ENCODE data around the gene PIH1D1. TPM values are rescaled to one million over a fixed set of nuclear protein-coding genes. Genes with fewer than 3 reads are reported as not detected.

PIH1D1 gene
- polyA plus RNA-seq, 1 donor from 2014 or later = 145 TPM

DNA sequence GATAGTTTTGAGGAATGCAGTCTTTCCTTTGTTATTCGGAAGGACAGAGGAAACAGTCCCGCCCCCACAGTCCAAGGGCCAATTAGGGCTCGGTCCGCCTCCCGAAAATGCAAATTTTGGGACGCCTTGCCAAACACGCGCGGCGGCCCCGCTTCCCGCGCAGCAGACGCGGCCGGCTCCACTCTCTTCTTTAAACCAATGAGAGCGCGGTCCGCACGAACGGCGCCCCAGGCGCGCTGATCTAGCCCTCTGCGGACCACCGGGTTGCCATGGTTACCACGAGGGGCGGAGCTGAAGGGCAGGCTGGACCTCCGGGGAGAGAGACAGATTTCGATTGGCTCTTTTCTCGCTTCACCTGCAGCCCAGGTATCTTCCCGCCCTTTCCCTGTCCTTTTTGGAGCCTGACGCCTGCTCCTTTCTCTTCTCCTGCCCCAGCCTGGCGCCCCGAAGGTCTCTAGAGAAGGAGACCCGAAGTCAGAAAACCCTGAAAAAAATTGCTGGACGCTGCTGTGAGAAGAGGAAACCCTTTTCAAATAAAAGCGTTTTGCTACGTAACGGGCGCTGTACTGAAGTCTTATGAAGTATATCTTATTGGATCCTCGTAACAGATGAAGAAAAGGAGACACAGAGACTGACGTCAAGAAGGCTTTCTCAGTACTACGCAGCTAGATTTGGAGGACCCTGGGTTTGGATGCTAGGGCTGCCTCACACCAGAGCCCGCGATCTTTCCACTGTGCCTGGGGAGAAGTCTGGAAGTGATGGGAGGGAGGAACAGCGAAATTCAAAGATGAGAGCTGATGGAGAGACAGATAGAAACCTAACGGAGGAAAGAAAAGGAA lies 30.4 kb downstream of the PIH1D1 start:
- Histone ChIP-seq H3K79me2 (replicated peaks; ENCODE audit: insufficient read depth, low read length) (no peaks in the 10 kb centered on the region), H4K20me1 (ENCODE audit: insufficient read depth) (no peaks in the 10 kb centered on the region), H3K27me3 (ENCODE audit: insufficient read depth, low read depth, low read length) (peaks cover 65% of the 10 kb centered on the region), H3K4me2 (ENCODE audit: low read length) (peak overlapping the region; percentile 51), H3K9me2 (ENCODE audit: insufficient read depth, low read length) (no peaks in the 10 kb centered on the region), H2AFZ (ENCODE audit: low read depth, low read length) (no peak overlapping the region), H3K9ac (ENCODE audit: low read length) (no peak overlapping the region), H3F3A (ENCODE audit: insufficient read depth, low read length, poor library complexity, severe bottlenecking) (no peaks in the 10 kb centered on the region), H3K9me3 (ENCODE audit: low read length) (no peaks in the 10 kb centered on the region), H3K27ac (ENCODE audit: low read length) (no peak overlapping the region), H3K4me3 (ENCODE audit: low read length) (peak overlapping the region; percentile 57), H3K36me3 (ENCODE audit: insufficient read depth, low read length) (no peaks in the 10 kb centered on the region)
- TF ChIP-seq, protein P1, sequence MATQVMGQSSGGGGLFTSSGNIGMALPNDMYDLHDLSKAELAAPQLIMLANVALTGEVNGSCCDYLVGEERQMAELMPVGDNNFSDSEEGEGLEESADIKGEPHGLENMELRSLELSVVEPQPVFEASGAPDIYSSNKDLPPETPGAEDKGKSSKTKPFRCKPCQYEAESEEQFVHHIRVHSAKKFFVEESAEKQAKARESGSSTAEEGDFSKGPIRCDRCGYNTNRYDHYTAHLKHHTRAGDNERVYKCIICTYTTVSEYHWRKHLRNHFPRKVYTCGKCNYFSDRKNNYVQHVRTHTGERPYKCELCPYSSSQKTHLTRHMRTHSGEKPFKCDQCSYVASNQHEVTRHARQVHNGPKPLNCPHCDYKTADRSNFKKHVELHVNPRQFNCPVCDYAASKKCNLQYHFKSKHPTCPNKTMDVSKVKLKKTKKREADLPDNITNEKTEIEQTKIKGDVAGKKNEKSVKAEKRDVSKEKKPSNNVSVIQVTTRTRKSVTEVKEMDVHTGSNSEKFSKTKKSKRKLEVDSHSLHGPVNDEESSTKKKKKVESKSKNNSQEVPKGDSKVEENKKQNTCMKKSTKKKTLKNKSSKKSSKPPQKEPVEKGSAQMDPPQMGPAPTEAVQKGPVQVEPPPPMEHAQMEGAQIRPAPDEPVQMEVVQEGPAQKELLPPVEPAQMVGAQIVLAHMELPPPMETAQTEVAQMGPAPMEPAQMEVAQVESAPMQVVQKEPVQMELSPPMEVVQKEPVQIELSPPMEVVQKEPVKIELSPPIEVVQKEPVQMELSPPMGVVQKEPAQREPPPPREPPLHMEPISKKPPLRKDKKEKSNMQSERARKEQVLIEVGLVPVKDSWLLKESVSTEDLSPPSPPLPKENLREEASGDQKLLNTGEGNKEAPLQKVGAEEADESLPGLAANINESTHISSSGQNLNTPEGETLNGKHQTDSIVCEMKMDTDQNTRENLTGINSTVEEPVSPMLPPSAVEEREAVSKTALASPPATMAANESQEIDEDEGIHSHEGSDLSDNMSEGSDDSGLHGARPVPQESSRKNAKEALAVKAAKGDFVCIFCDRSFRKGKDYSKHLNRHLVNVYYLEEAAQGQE (IDR thresholded peaks at IDR 0.05; ENCODE audit: borderline replicate concordance) = no peak
- TF ChIP-seq, protein P2, sequence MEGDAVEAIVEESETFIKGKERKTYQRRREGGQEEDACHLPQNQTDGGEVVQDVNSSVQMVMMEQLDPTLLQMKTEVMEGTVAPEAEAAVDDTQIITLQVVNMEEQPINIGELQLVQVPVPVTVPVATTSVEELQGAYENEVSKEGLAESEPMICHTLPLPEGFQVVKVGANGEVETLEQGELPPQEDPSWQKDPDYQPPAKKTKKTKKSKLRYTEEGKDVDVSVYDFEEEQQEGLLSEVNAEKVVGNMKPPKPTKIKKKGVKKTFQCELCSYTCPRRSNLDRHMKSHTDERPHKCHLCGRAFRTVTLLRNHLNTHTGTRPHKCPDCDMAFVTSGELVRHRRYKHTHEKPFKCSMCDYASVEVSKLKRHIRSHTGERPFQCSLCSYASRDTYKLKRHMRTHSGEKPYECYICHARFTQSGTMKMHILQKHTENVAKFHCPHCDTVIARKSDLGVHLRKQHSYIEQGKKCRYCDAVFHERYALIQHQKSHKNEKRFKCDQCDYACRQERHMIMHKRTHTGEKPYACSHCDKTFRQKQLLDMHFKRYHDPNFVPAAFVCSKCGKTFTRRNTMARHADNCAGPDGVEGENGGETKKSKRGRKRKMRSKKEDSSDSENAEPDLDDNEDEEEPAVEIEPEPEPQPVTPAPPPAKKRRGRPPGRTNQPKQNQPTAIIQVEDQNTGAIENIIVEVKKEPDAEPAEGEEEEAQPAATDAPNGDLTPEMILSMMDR (IDR thresholded peaks at IDR 0.05; ENCODE audit: poor library complexity, severe bottlenecking) = no peak
- TF ChIP-seq TAF1 (IDR thresholded peaks at IDR 0.05; ENCODE audit: low read depth) (no peak), SMC3 (conservative IDR thresholded peaks at IDR 0.05; ENCODE audit: poor library complexity) (no peak), POLR2AphosphoS5 (IDR thresholded peaks at IDR 0.05) (no peak), EZH2 (IDR thresholded peaks at IDR 0.05; ENCODE audit: borderline replicate concordance, insufficient read depth, low read length, poor library complexity, severe bottlenecking) (no peak), EP300 (conservative IDR thresholded peaks at IDR 0.05; ENCODE audit: poor library complexity, severe bottlenecking) (no peak), MXI1 (conservative IDR thresholded peaks at IDR 0.05; ENCODE audit: poor library complexity, severe bottlenecking) (no peak), RAD21 (conservative IDR thresholded peaks at IDR 0.05) (no peak)

DNA sequence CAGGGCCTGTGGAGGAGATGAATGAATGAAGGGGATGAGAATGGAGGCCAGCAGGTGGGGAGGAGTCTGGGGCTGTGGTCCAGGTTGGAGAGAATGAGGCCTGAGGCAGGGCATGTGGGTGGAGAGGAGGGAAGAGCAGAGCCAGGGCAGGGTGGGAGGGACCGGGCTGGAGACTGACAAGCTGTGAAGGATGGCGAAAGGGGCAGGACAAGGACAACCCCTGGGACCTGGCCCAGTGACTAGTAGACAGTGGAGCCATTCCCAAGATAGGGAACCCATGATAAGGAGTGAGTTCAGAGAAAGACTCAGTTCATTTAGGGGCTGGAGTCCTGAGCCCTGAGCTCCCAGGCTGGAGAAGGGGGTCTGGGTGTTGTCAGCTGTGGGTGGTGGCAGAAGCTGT lies 31.4 kb downstream of the PIH1D1 start:
- H3K4me2 ChIP-seq (ENCODE audit: low read length) = no peak overlapping the region
- H3K27ac ChIP-seq (ENCODE audit: low read length) = no peak overlapping the region
- peaks cover 55% of the 10 kb centered on the region for H3K27me3 ChIP-seq (ENCODE audit: insufficient read depth, low read depth, low read length)
- H3K9me3 ChIP-seq (ENCODE audit: low read length) = no peaks in the 10 kb centered on the region
- no peaks in the 10 kb centered on the region for H3F3A ChIP-seq (ENCODE audit: insufficient read depth, low read length, poor library complexity, severe bottlenecking)
- TF ChIP-seq SMC3 (conservative IDR thresholded peaks at IDR 0.05; ENCODE audit: poor library complexity) = no peak
- no peak for TF ChIP-seq MXI1 (conservative IDR thresholded peaks at IDR 0.05; ENCODE audit: poor library complexity, severe bottlenecking)
- TF ChIP-seq, protein P1 (IDR thresholded peaks at IDR 0.05; ENCODE audit: borderline replicate concordance) = no peak
- TF ChIP-seq EP300 (conservative IDR thresholded peaks at IDR 0.05; ENCODE audit: poor library complexity, severe bottlenecking) = no peak
- TF ChIP-seq RAD21 (conservative IDR thresholded peaks at IDR 0.05) = no peak
- TF ChIP-seq, protein P2 (IDR thresholded peaks at IDR 0.05; ENCODE audit: poor library complexity, severe bottlenecking) = no peak
- no peak for TF ChIP-seq EZH2 (IDR thresholded peaks at IDR 0.05; ENCODE audit: borderline replicate concordance, insufficient read depth, low read length, poor library complexity, severe bottlenecking)
- TF ChIP-seq POLR2AphosphoS5 (IDR thresholded peaks at IDR 0.05) = no peak
- TF ChIP-seq TAF1 (IDR thresholded peaks at IDR 0.05; ENCODE audit: low read depth) = no peak
- H4K20me1 ChIP-seq (ENCODE audit: insufficient read depth) = no peaks in the 10 kb centered on the region
- no peak overlapping the region for H3K9ac ChIP-seq (ENCODE audit: low read length)
- no peak overlapping the region for H3K4me3 ChIP-seq (ENCODE audit: low read length)
- no peaks in the 10 kb centered on the region for H3K79me2 ChIP-seq (replicated peaks; ENCODE audit: insufficient read depth, low read length)
- no peak overlapping the region for H2AFZ ChIP-seq (ENCODE audit: low read depth, low read length)
- no peaks in the 10 kb centered on the region for H3K9me2 ChIP-seq (ENCODE audit: insufficient read depth, low read length)
- no peaks in the 10 kb centered on the region for H3K36me3 ChIP-seq (ENCODE audit: insufficient read depth, low read length)
